Measurements from ENCODE around the gene RBFOX2.

DNA sequence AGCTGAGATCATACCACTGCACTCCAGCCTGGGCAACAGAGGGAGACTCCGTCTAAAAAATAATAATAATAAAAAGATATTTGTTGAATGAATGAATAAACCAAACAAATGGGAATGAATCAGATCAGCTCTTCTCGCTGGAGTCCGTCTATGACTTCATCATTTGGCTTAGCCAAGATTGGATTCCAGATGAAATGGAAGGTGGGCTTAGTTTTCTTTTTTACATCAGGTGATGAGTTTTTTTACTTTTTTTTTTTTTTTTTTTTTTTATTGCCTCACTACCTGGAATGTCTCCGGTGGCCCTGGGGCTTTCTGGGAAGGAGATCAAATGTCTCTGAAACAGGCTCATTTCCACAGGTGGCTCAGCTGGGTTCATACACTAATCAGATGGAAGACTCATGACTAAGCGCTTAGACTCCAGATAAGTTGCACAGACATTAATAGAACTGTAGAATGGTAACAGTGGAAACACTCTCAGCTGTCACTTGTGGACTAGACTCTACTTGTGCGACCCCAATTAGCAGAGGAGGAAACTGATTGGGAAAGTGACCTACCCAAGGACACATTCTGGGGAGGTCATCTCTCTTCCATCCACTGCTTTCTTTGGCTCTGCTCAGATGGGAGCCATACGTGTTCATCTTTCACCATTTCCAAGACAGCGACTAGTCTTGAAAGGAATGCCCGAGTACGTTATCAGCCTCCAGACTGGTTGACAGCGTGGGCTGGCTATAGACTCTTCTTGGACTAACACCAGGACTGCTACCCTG, 20.5 kb upstream of the RBFOX2 start:
- TF ChIP-seq, protein P1, sequence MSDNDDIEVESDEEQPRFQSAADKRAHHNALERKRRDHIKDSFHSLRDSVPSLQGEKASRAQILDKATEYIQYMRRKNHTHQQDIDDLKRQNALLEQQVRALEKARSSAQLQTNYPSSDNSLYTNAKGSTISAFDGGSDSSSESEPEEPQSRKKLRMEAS (IDR thresholded peaks at IDR 0.05) = no peak
- TF ChIP-seq, protein P2, sequence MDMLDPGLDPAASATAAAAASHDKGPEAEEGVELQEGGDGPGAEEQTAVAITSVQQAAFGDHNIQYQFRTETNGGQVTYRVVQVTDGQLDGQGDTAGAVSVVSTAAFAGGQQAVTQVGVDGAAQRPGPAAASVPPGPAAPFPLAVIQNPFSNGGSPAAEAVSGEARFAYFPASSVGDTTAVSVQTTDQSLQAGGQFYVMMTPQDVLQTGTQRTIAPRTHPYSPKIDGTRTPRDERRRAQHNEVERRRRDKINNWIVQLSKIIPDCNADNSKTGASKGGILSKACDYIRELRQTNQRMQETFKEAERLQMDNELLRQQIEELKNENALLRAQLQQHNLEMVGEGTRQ (IDR thresholded peaks at IDR 0.05) = no peak
- TF ChIP-seq EP300 (IDR thresholded peaks at IDR 0.05) = no peak
- TF ChIP-seq, protein P3, sequence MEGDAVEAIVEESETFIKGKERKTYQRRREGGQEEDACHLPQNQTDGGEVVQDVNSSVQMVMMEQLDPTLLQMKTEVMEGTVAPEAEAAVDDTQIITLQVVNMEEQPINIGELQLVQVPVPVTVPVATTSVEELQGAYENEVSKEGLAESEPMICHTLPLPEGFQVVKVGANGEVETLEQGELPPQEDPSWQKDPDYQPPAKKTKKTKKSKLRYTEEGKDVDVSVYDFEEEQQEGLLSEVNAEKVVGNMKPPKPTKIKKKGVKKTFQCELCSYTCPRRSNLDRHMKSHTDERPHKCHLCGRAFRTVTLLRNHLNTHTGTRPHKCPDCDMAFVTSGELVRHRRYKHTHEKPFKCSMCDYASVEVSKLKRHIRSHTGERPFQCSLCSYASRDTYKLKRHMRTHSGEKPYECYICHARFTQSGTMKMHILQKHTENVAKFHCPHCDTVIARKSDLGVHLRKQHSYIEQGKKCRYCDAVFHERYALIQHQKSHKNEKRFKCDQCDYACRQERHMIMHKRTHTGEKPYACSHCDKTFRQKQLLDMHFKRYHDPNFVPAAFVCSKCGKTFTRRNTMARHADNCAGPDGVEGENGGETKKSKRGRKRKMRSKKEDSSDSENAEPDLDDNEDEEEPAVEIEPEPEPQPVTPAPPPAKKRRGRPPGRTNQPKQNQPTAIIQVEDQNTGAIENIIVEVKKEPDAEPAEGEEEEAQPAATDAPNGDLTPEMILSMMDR (IDR thresholded peaks at IDR 0.05) = no peak
- no peak for TF ChIP-seq HDAC2 (IDR thresholded peaks at IDR 0.05)
- no peak for TF ChIP-seq ESRRA (IDR thresholded peaks at IDR 0.05; ENCODE audit: borderline replicate concordance, low read length)
- TF ChIP-seq CEBPB (IDR thresholded peaks at IDR 0.05) = no peak
- TF ChIP-seq PHF8 (IDR thresholded peaks at IDR 0.05; ENCODE audit: borderline replicate concordance, low read depth) = no peak
- TF ChIP-seq FOSB (CRISPR knock-in tag; IDR thresholded peaks at IDR 0.05) = no peak
- TF ChIP-seq CHD4 (IDR thresholded peaks at IDR 0.05; ENCODE audit: borderline replicate concordance) = no peak
